Ishikawa (cell line): ENCODE results near the gene POGZ.

Source experiments
- CEBPB ChIP-seq: IDR thresholded peaks from 2 replicates; pipeline ENCODE4 v1.6.1; 2012
- CREB1 ChIP-seq: IDR thresholded peaks from 2 replicates; pipeline ENCODE4 v1.6.1; 2012; ENCODE audit warnings: low read depth
- EGR1 ChIP-seq: IDR thresholded peaks from 2 replicates; pipeline ENCODE4 v1.6.1; 2012
- EP300 ChIP-seq: IDR thresholded peaks from 2 replicates; pipeline ENCODE4 v1.6.1; 2012; ENCODE audit warnings: borderline replicate concordance
- FOXM1 ChIP-seq: IDR thresholded peaks from 2 replicates; pipeline ENCODE4 v1.6.1; 2012; ENCODE audit warnings: low read depth, borderline replicate concordance
- MAX ChIP-seq: IDR thresholded peaks from 2 replicates; pipeline ENCODE4 v1.6.1; 2012
- NFIC ChIP-seq: IDR thresholded peaks from 2 replicates; pipeline ENCODE4 v1.6.1; 2012
- RAD21 ChIP-seq: IDR thresholded peaks from 2 replicates; pipeline ENCODE4 v1.6.1; 2012; ENCODE audit warnings: low read depth
- REST ChIP-seq: IDR thresholded peaks from 2 replicates; pipeline ENCODE4 v1.6.1; 2012; ENCODE audit warnings: low read depth, mild to moderate bottlenecking
- TAF1 ChIP-seq: IDR thresholded peaks from 2 replicates; pipeline ENCODE4 v1.6.1; 2012; ENCODE audit warnings: low read depth, mild to moderate bottlenecking
- TCF12 ChIP-seq: IDR thresholded peaks from 2 replicates; pipeline ENCODE4 v1.6.1; 2012; ENCODE audit warnings: low read depth
- TEAD4 ChIP-seq: IDR thresholded peaks from 2 replicates; pipeline ENCODE4 v1.6.1; 2012
- USF1 ChIP-seq: IDR thresholded peaks from 2 replicates; pipeline ENCODE4 v1.6.1; 2012
- YY1 ChIP-seq: IDR thresholded peaks from 2 replicates; pipeline ENCODE4 v1.6.1; 2012; ENCODE audit warnings: low read depth
- ZBTB7A ChIP-seq: IDR thresholded peaks from 2 replicates; pipeline ENCODE4 v1.6.1; 2012; ENCODE audit warnings: low read depth

POGZ gene

GRCh38 chr1:151391079-151391563, 68.2 kb downstream of the POGZ start:
- TF ChIP-seq ZBTB7A (no peak), TCF12 (no peak), TEAD4 (no peak), REST (no peak), CREB1 (no peak), USF1 (no peak), EGR1 (no peak), EP300 (no peak), FOXM1 (no peak), MAX (no peak), RAD21 (no peak), YY1 (no peak), NFIC (no peak)

GRCh38 chr1:151386002-151386401, 73.3 kb downstream of the POGZ start:
- TF ChIP-seq TCF12 (no peak), EP300 (no peak), TEAD4 (no peak), REST (no peak), YY1 (no peak), RAD21 (no peak), CREB1 (no peak), ZBTB7A (no peak), TAF1 (no peak), FOXM1 (no peak), CEBPB (no peak), MAX (no peak), EGR1 (no peak), NFIC (no peak), USF1 (no peak)

GRCh38 chr1:151384584-151384983, 74.7 kb downstream of the POGZ start:
- no peak for TF ChIP-seq REST
- no peak for TF ChIP-seq TCF12
- no peak for TF ChIP-seq EGR1
- TF ChIP-seq MAX: no peak
- no peak for TF ChIP-seq TAF1
- TF ChIP-seq NFIC: no peak
- TF ChIP-seq EP300: no peak

- TF ChIP-seq REST: no peak
- TF ChIP-seq YY1: no peak
- no peak for TF ChIP-seq RAD21
- no peak for TF ChIP-seq TCF12
- TF ChIP-seq CREB1: no peak
- TF ChIP-seq EP300: no peak
Measured at GRCh38 chr1:151377150-151377884, 82.0 kb downstream of the POGZ start.
